Measurements from ENCODE around the gene ZC3H7A.

Gene ZC3H7A

DNA sequence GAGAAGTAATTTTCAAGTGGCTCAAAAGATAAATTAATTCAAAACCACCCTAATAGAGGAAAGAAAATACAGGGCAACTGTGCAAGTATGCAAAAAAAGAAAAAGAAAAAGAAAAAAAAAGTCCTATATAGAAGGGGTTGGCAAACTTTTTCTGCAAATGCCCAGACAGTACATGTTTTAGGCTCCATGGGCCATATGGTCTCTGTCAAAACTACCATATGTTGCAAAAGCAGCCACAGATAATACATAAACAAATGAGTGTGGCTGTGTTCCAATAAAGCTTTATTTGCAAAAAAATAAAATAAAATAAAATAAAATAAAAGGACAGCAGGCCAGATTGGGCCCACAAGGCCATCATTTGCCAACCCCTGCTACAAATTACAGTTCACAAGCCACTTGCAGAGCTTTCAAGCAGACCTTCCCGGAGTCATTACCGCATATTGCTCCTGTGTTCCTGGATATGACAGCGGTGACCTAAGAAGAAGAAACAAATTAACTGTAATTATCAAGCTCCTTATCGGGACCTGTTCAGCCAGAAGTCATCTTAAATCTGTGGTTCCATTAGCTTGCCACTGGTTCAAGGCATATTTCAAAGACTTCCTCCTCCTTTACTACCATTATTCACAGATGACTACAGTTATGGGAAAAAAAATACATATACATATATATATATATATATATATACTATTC, 15.9 kb downstream of the ZC3H7A start:
- H3K4me1 ChIP-seq (ENCODE audit: control insufficient read depth, insufficient read depth, low read length), result no peaks in the 10 kb centered on the region
- no peak overlapping the region for H3K4me3 ChIP-seq (ENCODE audit: insufficient read depth, low read depth, low read length)
- H3K27ac ChIP-seq (ENCODE audit: insufficient read depth, low read depth, low read length, poor library complexity, severe bottlenecking), result no peak overlapping the region
- H3K9me3 ChIP-seq (ENCODE audit: control insufficient read depth, low read length), result no peaks in the 10 kb centered on the region
- H3K27me3 ChIP-seq (ENCODE audit: control insufficient read depth, insufficient read depth, low read length, poor library complexity, severe bottlenecking), result no peaks in the 10 kb centered on the region
- peaks cover 6% of the 10 kb centered on the region for H3K36me3 ChIP-seq (ENCODE audit: control insufficient read depth, insufficient read depth, low read length)
- 97 to 98% methylated on average over 4 of the region's 4 CpGs for WGBS, 2 experiments

DNA sequence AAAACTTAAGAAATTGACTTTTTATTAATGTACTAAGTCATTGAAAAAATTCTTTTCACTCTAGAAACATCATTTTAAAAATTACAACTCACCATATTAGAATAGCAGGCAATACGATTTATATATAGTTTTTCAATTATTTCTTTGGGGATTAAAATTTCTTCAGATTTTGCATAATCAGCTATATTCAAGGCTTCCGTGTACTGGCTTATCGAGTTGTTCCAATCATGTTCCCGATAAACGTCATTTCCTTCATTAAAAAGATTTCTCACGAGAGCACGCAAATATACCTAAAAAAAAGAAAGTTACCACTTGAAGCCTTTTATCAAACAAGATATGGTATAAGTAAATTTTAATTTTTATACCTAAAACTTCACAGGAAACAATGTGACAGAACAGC, 18.0 kb downstream of the ZC3H7A start:
- Histone ChIP-seq H3K27me3 (ENCODE audit: control insufficient read depth, insufficient read depth, low read length, poor library complexity, severe bottlenecking) (no peaks in the 10 kb centered on the region), H3K9me3 (ENCODE audit: control insufficient read depth, low read length) (no peaks in the 10 kb centered on the region), H3K4me3 (ENCODE audit: insufficient read depth, low read depth, low read length) (no peak overlapping the region), H3K4me1 (ENCODE audit: control insufficient read depth, insufficient read depth, low read length) (no peaks in the 10 kb centered on the region), H3K27ac (ENCODE audit: insufficient read depth, low read depth, low read length, poor library complexity, severe bottlenecking) (no peak overlapping the region), H3K36me3 (ENCODE audit: control insufficient read depth, insufficient read depth, low read length) (peaks cover 19% of the 10 kb centered on the region)
- WGBS, 2 experiments, result 89 to 94% methylated on average over 6 of the region's 7 CpGs

DNA sequence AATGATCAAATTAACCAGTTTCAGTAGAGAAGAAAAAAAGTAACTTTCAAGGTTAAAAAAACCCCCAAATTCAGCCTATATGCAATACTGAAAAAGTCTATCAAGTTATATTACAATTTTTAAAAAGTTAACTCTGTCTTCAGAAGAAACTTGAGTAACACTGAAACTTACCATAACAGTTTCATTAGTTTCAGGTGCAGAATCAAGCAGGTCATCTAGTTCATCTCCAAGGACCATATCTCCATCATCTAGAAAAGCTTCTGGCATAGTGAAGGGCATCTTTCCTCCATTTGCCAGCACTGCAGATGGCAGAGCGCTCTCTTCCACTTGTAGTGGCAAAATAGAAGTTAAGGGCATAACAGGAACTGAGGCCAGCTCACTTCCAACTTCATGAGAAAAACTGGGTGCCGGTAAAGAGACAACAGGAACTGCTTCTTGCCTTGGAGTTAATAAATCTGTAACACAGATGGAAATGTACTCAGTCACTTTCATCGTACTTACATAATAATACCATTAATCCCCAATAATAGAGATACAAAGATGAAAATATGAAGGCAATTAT, 22.9 kb downstream of the ZC3H7A start:
- Histone ChIP-seq H3K4me3 (ENCODE audit: insufficient read depth, low read depth, low read length) (no peak overlapping the region), H3K27me3 (ENCODE audit: control insufficient read depth, insufficient read depth, low read length, poor library complexity, severe bottlenecking) (no peaks in the 10 kb centered on the region), H3K27ac (ENCODE audit: insufficient read depth, low read depth, low read length, poor library complexity, severe bottlenecking) (no peak overlapping the region), H3K9me3 (ENCODE audit: control insufficient read depth, low read length) (no peaks in the 10 kb centered on the region), H3K36me3 (ENCODE audit: control insufficient read depth, insufficient read depth, low read length) (peaks cover 43% of the 10 kb centered on the region), H3K4me1 (ENCODE audit: control insufficient read depth, insufficient read depth, low read length) (no peaks in the 10 kb centered on the region)
- 97 to 98% methylated on average over 2 of the region's 3 CpGs for WGBS, 2 experiments

DNA sequence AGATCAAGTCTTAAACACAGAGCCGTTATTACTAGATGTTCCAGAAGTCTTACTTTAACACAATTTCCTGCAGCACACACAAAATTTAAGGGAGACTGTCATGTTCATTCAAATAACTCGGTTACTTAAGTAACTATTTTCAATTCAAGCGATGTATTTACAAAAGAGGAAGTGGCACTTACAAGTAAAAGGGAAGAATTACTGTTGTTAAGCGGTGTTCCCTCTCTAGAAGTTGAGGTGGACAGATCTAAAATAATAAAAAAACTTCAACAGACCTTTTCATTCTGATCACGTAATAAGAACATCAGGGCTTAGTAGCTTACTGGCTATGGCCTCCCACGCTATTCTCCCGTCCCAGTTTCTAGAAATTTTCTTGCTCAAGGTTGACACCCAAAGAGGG, 28.2 kb downstream of the ZC3H7A start:
- no peak overlapping the region for H3K27ac ChIP-seq (ENCODE audit: insufficient read depth, low read depth, low read length, poor library complexity, severe bottlenecking)
- no peak overlapping the region for H3K4me3 ChIP-seq (ENCODE audit: insufficient read depth, low read depth, low read length)
- H3K9me3 ChIP-seq (ENCODE audit: control insufficient read depth, low read length), result no peaks in the 10 kb centered on the region
- no peaks in the 10 kb centered on the region for H3K4me1 ChIP-seq (ENCODE audit: control insufficient read depth, insufficient read depth, low read length)
- peaks cover 57% of the 10 kb centered on the region for H3K36me3 ChIP-seq (ENCODE audit: control insufficient read depth, insufficient read depth, low read length)
- no peaks in the 10 kb centered on the region for H3K27me3 ChIP-seq (ENCODE audit: control insufficient read depth, insufficient read depth, low read length, poor library complexity, severe bottlenecking)
- WGBS, 2 experiments, result 96 to 98% methylated on average over 7 of the region's 7 CpGs

DNA sequence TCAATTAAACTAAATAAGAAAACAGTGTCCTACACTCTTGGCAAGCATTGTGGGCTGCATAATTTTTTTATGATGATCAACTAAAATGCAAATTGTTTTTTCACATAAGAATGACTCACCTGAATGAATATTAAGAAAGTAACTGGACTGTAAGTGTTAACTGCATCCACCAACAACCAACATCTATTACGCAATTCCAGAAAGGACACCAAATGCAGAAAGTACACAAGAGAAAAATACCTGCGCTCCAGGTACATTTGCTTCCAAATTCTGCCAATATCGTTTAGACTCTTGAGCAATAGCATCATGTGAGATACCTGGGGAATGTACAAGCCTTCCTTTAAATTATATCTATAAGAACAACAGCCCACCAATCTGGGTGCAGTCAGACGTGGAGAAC, 34.6 kb downstream of the ZC3H7A start:
- WGBS, 2 experiments, result 90 to 98% methylated on average over 4 of the region's 4 CpGs
- Histone ChIP-seq H3K27me3 (ENCODE audit: control insufficient read depth, insufficient read depth, low read length, poor library complexity, severe bottlenecking) (no peaks in the 10 kb centered on the region), H3K4me1 (ENCODE audit: control insufficient read depth, insufficient read depth, low read length) (no peaks in the 10 kb centered on the region), H3K27ac (ENCODE audit: insufficient read depth, low read depth, low read length, poor library complexity, severe bottlenecking) (no peak overlapping the region), H3K4me3 (ENCODE audit: insufficient read depth, low read depth, low read length) (no peak overlapping the region), H3K36me3 (ENCODE audit: control insufficient read depth, insufficient read depth, low read length) (peaks cover 37% of the 10 kb centered on the region), H3K9me3 (ENCODE audit: control insufficient read depth, low read length) (no peaks in the 10 kb centered on the region)

DNA sequence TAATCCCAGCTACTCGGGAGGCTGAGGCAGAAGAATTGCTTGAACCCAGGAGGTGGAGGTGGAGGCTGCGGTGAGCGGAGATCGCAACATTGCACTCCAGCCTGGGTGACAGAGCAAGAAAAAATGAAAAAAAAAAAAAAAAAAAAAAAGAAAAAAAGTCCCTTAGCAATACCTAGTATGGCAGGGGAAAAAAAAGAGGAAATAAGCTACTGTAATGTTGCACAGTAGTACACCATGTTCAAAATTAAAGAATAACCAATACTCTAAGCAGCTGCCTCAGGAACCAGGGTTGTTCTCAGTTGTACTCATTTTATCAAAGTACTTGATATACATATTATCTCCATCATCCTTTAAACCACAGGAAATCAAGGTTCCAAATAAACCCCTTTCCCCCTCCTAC, 37.1 kb downstream of the ZC3H7A start:
- H3K4me3 ChIP-seq (ENCODE audit: insufficient read depth, low read depth, low read length), result no peak overlapping the region
- WGBS, 2 experiments, result 94 to 99% methylated on average over 4 of the region's 4 CpGs
- H3K27me3 ChIP-seq (ENCODE audit: control insufficient read depth, insufficient read depth, low read length, poor library complexity, severe bottlenecking), result no peaks in the 10 kb centered on the region
- peaks cover 34% of the 10 kb centered on the region for H3K36me3 ChIP-seq (ENCODE audit: control insufficient read depth, insufficient read depth, low read length)
- H3K4me1 ChIP-seq (ENCODE audit: control insufficient read depth, insufficient read depth, low read length), result no peaks in the 10 kb centered on the region
- H3K9me3 ChIP-seq (ENCODE audit: control insufficient read depth, low read length), result no peaks in the 10 kb centered on the region
- H3K27ac ChIP-seq (ENCODE audit: insufficient read depth, low read depth, low read length, poor library complexity, severe bottlenecking), result no peak overlapping the region

DNA sequence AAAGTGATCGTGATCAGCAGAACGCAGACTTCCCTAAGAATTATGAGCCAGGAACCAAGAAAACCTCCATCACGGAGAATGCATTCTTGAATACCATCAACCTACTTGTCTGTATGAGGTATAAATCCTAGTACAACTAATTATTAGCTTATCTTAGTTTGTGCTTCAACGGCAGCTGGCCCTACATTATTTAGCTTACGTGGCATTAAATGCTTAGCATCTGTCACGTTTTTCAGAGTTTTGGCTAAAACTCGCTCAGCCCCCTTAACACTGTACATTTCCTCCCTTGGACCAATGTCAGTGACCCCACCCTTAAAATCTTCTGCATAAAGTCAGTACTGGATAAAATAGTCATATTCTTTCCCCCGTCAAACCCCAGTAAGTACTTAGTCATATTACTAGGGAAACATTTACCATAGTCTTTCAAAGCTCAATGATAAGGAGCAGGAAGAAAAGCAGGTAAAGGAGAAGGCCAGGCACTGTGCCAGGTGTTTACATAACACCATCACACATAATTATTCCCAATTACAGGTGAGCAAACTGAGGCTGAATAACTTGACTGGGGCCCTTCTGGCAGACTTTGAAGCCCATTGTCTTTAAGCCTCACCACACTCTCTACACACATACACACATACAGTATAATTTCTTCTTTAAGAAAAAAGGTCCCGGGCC, 37.8 kb downstream of the ZC3H7A start:
- Histone ChIP-seq H3K27ac (ENCODE audit: insufficient read depth, low read depth, low read length, poor library complexity, severe bottlenecking) (no peak overlapping the region), H3K9me3 (ENCODE audit: control insufficient read depth, low read length) (no peaks in the 10 kb centered on the region), H3K27me3 (ENCODE audit: control insufficient read depth, insufficient read depth, low read length, poor library complexity, severe bottlenecking) (no peaks in the 10 kb centered on the region), H3K4me1 (ENCODE audit: control insufficient read depth, insufficient read depth, low read length) (no peaks in the 10 kb centered on the region), H3K4me3 (ENCODE audit: insufficient read depth, low read depth, low read length) (no peak overlapping the region), H3K36me3 (ENCODE audit: control insufficient read depth, insufficient read depth, low read length) (peaks cover 31% of the 10 kb centered on the region)
- 94 to 96% methylated on average over 6 to 9 of the region's 9 CpGs for WGBS, 2 experiments

DNA sequence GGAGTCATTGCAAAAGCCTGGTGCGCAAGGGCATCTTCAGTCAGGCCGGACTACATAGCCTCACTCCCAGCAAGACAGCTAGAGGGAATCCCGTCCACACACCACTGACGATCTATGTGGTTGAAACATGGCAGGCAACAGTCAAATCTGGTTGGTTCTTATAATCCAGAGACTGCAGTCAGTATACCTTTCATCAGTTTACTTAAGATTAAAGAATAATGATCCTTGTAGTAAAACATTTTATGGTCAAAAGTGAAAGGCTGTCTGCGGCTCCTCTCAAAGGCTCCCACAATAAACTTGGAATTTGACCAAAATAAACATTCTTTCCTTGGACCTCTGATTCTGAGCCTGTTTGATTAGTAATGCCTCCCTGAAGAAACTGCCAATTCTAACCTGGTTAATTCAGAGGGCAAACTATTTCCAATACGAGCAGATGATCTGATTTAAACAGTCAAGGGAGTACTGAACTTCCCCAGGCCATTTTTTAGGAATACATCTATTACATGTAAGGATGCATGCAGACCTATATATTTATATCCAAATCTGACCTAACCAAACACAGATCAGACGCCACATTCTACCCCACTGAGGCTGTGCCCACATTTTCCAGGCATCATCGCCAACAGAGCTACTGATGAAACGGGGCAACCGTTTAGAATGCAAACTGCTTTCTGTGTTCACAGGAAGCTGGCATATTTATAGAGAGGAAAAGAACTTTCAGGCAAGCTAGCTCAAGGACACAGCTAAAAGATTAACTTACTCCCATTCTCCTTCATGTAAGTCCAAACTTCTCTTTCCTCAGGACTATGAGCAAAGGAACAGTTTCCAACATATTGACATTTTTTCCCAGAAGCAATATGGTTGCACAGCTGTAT, 39.1 kb downstream of the ZC3H7A start:
- no peaks in the 10 kb centered on the region for H3K4me1 ChIP-seq (ENCODE audit: control insufficient read depth, insufficient read depth, low read length)
- no peaks in the 10 kb centered on the region for H3K9me3 ChIP-seq (ENCODE audit: control insufficient read depth, low read length)
- 95% methylated on average over 10 of the region's 10 CpGs for WGBS, 2 experiments
- no peak overlapping the region for H3K4me3 ChIP-seq (ENCODE audit: insufficient read depth, low read depth, low read length)
- H3K27ac ChIP-seq (ENCODE audit: insufficient read depth, low read depth, low read length, poor library complexity, severe bottlenecking), result no peak overlapping the region
- H3K27me3 ChIP-seq (ENCODE audit: control insufficient read depth, insufficient read depth, low read length, poor library complexity, severe bottlenecking), result no peaks in the 10 kb centered on the region
- H3K36me3 ChIP-seq (ENCODE audit: control insufficient read depth, insufficient read depth, low read length), result peaks cover 33% of the 10 kb centered on the region

DNA sequence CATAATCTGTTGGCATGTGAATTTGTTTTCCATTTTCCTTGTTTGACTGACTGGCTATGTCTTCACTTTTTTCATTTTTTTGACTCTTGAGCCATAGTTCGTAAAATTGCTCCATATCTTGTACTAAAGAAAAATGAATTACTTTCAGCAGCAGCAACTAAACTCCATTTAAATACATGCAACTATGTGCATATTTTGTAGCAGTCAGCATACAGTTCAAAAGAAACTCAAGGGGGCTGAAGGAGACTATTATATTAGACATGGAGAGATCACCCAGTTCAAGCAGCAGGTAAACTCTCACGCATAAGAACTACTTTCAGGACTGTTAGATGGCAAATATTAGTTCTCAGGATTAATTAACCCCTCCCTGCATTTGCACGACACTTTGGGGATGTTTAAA, 40.8 kb downstream of the ZC3H7A start:
- 89 to 95% methylated on average over 3 of the region's 3 CpGs for WGBS, 2 experiments

More for the DNA sequence above, 40.8 kb downstream of the ZC3H7A start:
- H3K27ac ChIP-seq (ENCODE audit: insufficient read depth, low read depth, low read length, poor library complexity, severe bottlenecking), result no peak overlapping the region
- H3K4me1 ChIP-seq (ENCODE audit: control insufficient read depth, insufficient read depth, low read length), result no peaks in the 10 kb centered on the region
- peaks cover 33% of the 10 kb centered on the region for H3K36me3 ChIP-seq (ENCODE audit: control insufficient read depth, insufficient read depth, low read length)
- H3K9me3 ChIP-seq (ENCODE audit: control insufficient read depth, low read length), result no peaks in the 10 kb centered on the region
- H3K27me3 ChIP-seq (ENCODE audit: control insufficient read depth, insufficient read depth, low read length, poor library complexity, severe bottlenecking), result no peaks in the 10 kb centered on the region
- no peak overlapping the region for H3K4me3 ChIP-seq (ENCODE audit: insufficient read depth, low read depth, low read length)
